Measurements from ENCODE around the gene RPS18.

Gene RPS18

GRCh38 chr6:33295621-33296369 lies 23.9 kb downstream of the RPS18 start:
- Mint-ChIP-seq H3K4me3 (no peak overlapping the region), H3K4me1 (peaks cover 53% of the 10 kb centered on the region)

DNA sequence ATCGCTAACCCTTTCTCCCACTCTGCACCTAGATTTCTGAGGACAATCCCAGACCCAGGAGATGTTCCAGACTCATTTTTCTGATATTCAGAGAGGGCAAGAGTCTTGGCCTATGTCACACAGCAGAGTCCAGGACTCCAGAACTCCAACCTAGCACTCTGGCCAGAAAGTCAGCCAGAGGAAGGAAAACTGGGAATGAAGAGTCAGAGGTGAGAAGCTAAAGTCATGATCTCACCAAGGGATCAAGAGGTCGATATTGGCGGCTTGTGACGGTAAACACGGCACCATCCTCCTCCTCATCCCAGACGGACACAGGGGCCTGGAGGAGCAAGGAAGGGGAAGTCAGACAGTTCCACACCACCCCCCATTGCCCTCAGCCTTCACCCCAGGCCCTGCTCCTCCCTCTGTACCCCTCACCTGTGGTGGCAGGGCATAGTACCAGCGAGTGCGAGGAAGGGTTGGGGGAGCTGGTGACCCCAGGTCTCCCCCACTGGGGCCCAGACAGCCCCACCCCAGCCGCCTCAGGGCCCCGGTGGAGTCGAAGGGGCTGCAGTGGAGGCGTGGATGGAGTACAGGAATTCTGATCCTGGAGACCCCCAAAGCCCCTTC lies 25.0 kb downstream of the RPS18 start:
- peak overlapping the region; percentile 31 to 72 for H3K27ac Mint-ChIP-seq
- no peak for ATAC-seq
- H3K4me1 Mint-ChIP-seq, result peaks cover 49% of the 10 kb centered on the region
- peak overlapping the region; percentile 56 to 100 for H3K4me3 Mint-ChIP-seq
- H3K9me3 Mint-ChIP-seq, result no peaks in the 10 kb centered on the region
- no peaks in the 10 kb centered on the region for H3K27me3 Mint-ChIP-seq
- no peak for DNase-seq

More at GRCh38 chr6:33295621-33296369, 23.9 kb downstream of the RPS18 start:
- peak overlapping the region; percentile 55 to 56 for H3K27ac Mint-ChIP-seq
- H3K9me3 Mint-ChIP-seq, result no peaks in the 10 kb centered on the region
- ATAC-seq (no peak), DNase-seq (no peak)
- no peaks in the 10 kb centered on the region for H3K27me3 Mint-ChIP-seq

DNA sequence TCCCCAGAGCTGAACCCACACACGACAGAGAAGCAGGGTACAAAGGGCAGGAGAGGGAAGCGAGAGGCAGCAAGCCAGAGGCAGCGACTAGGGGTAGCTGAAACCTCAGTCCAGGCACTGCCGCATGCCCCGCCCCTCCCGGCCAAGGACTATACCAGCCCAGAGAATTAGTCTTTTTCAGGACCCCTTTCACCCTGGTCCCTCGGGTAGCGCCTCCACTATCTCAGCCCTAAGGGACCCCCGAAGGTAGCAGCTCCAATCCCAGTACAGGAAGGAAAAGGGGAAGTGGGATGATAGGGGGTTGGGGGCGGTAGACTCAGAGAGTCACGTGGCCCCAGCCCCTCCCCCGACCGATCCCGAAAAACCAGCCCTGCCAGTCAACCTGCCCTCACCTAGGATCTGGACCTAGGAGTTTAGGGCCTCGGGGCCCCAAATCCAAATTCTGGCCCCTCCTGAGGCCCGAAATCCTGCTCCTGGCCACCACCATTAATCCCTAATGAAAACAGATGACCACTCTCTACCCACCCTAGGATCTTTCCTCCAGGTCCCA lies 25.6 kb downstream of the RPS18 start:
- Mint-ChIP-seq H3K27ac (peak overlapping the region in 1 of 2 donors; percentile 72), H3K4me1 (peaks cover 49% of the 10 kb centered on the region), H3K4me3 (peak overlapping the region; percentile 56 to 100), H3K27me3 (no peaks in the 10 kb centered on the region), H3K9me3 (no peaks in the 10 kb centered on the region)
- ATAC-seq (no peak), DNase-seq (no peak)

GRCh38 chr6:33297956-33298772 lies 26.3 kb downstream of the RPS18 start:
- peak overlapping the region; percentile 93 to 100 for H3K4me3 Mint-ChIP-seq
- peaks cover 49% of the 10 kb centered on the region for H3K4me1 Mint-ChIP-seq
- H3K27ac Mint-ChIP-seq, result peak overlapping the region; percentile 89 to 99
- DNase-seq, result peak; percentile 49 to 72
- H3K9me3 Mint-ChIP-seq, result no peaks in the 10 kb centered on the region
- H3K27me3 Mint-ChIP-seq, result no peaks in the 10 kb centered on the region
- ATAC-seq, result peak; percentile 34

DNA sequence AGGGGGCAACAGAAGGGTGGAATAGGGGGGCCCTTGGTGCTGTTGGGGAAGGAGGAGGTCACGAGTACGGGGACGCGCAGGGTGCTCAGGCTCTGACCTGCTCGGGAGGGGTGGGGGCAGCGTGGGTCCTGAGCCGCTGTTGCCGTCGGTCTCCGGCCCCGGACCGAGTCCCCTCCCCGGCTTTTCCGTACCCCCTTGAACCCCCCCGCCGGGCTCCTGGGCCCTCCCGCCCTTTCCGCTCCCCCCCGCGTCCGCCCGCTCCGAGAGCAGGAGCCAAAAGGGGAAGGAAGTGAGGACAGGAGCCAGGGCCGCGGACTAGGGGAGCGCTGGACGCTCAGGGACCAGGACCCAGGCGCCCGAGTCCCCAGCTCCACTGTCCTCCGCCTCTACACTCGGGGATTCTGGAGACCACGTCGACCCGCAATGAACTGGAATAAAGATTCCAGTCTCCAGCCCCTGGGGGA lies 26.9 kb downstream of the RPS18 start, which contains the start of gene RGL2:
TSS of gene RGL2 (minus strand) at position 170 of the 464 bp plus-strand sequence. CDS start 332 bp downstream, outside the sequence.
- peak; percentile 49 for ATAC-seq
- Mint-ChIP-seq H3K27ac (peak within 1 kb of the TSS; percentile 99), H3K9me3 (no peaks in the 10 kb centered on the region), H3K4me1 (peaks cover 53% of the 10 kb centered on the region), H3K27me3 (no peaks in the 10 kb centered on the region), H3K4me3 (peak within 1 kb of the TSS; percentile 93 to 100)
- DNase-seq, result peak; percentile 33 to 69

GRCh38 chr6:33299237-33299944 lies 27.5 kb downstream of the RPS18 start:
- H3K9me3 Mint-ChIP-seq, result no peaks in the 10 kb centered on the region
- peak; percentile 91 for ATAC-seq
- peak overlapping the region; percentile 93 to 100 for H3K4me3 Mint-ChIP-seq
- peak; percentile 92 to 96 for DNase-seq
- H3K27me3 Mint-ChIP-seq, result no peaks in the 10 kb centered on the region
- H3K27ac Mint-ChIP-seq, result peak overlapping the region; percentile 91 to 99
- H3K4me1 Mint-ChIP-seq, result peaks cover 59% of the 10 kb centered on the region

GRCh38 chr6:33301877-33302276 lies 30.0 kb downstream of the RPS18 start:
- Mint-ChIP-seq H3K9me3 (no peaks in the 10 kb centered on the region), H3K27me3 (no peaks in the 10 kb centered on the region), H3K4me3 (no peak overlapping the region), H3K4me1 (peaks cover 69% of the 10 kb centered on the region), H3K27ac (peak overlapping the region in 1 of 2 donors; percentile 57)
- no peak for ATAC-seq
- DNase-seq, result no peak

DNA sequence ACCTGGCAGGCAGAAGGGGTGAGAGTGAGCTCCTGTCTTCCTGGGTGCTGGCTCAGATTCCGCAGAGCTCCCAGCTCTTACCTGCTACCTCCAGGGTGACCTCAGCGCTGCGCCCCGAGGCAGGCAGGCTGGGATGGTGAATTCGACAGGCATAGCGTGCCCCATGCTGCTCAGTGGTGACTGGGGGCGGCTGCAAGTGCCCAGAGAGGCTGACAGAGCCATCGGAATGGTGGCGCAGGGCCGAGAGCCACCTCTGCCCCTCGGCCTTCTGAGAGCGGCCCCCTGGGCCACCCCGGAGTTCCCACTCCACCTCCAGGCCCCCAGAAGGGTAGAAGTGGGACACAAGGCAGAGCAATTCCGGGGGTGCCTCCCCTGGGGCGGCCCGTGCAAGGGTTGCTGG lies 32.3 kb downstream of the RPS18 start:
- Mint-ChIP-seq H3K4me1 (peaks cover 66% of the 10 kb centered on the region), H3K4me3 (peak overlapping the region in 1 of 2 donors; percentile 21), H3K27ac (no peak overlapping the region), H3K9me3 (no peaks in the 10 kb centered on the region), H3K27me3 (no peaks in the 10 kb centered on the region)
- no peak for ATAC-seq
- no peak for DNase-seq

DNA sequence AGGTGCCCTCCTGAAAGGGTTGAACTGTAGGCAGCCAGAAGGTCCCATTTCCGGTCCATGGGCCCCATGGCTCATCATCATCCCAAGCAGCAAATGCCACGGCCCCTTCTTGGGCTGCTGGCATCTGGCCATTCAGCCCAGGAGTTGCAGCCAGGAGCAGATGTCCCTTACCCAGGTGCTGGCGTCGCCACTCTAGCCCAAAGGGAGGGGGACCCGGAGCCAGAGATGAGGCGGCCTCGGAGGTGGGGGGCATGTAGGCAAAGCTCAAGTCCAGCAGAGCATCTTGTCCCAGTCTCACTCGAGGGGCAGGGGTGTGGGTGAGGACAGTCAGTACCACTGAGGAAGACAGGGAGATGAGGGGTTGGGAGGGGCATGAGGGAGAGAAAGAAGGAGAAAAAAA lies 33.2 kb downstream of the RPS18 start:
- no peaks in the 10 kb centered on the region for H3K27me3 Mint-ChIP-seq
- no peak for ATAC-seq
- peak overlapping the region in 1 of 2 donors; percentile 91 for H3K27ac Mint-ChIP-seq
- H3K4me3 Mint-ChIP-seq, result no peak overlapping the region
- DNase-seq, result no peak
- H3K9me3 Mint-ChIP-seq, result no peaks in the 10 kb centered on the region
- peaks cover 57% of the 10 kb centered on the region for H3K4me1 Mint-ChIP-seq

DNA sequence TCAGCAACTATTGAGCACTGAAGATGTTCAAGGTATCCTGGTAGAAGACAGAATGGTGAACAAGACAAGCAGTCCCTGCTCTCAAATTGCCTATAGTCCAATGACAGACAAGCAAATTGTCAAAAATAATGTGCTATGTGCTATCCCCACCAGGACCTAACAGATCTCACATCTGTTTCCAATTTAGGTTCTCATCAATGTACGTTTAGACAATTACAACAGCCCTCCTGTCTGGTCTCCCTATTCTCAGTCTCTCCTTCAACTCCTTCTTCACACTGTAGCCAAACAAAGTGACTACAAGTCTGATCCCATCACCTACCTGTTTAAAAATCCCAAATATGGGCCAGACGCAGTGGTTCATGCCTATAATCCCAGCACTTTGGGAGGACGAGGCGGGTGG lies 34.5 kb downstream of the RPS18 start:
- H3K4me3 Mint-ChIP-seq, result no peak overlapping the region
- no peaks in the 10 kb centered on the region for H3K9me3 Mint-ChIP-seq
- no peaks in the 10 kb centered on the region for H3K27me3 Mint-ChIP-seq
- peaks cover 57% of the 10 kb centered on the region for H3K4me1 Mint-ChIP-seq
- peak overlapping the region; percentile 3 to 69 for H3K27ac Mint-ChIP-seq
- ATAC-seq (no peak), DNase-seq (no peak)

- ATAC-seq (peak; percentile 44), DNase-seq (peak; percentile 55 to 79)
- H3K4me1 Mint-ChIP-seq, result peaks cover 62% of the 10 kb centered on the region
- peak overlapping the region; percentile 95 to 99 for H3K4me3 Mint-ChIP-seq
- no peaks in the 10 kb centered on the region for H3K27me3 Mint-ChIP-seq
- H3K9me3 Mint-ChIP-seq, result no peaks in the 10 kb centered on the region
- peak overlapping the region; percentile 94 to 97 for H3K27ac Mint-ChIP-seq
These were observed 40.7 kb downstream of the RPS18 start for GRCh38 chr6:33312361-33313104.

- Mint-ChIP-seq H3K4me1 (peaks cover 64% of the 10 kb centered on the region), H3K27ac (peak overlapping the region; percentile 94 to 97), H3K9me3 (no peaks in the 10 kb centered on the region), H3K4me3 (peak overlapping the region; percentile 95 to 99), H3K27me3 (no peaks in the 10 kb centered on the region)
- ATAC-seq (peak; percentile 37), DNase-seq (peak; percentile 36 to 66)
These were observed 41.3 kb downstream of the RPS18 start for GRCh38 chr6:33313105-33313708.

DNA sequence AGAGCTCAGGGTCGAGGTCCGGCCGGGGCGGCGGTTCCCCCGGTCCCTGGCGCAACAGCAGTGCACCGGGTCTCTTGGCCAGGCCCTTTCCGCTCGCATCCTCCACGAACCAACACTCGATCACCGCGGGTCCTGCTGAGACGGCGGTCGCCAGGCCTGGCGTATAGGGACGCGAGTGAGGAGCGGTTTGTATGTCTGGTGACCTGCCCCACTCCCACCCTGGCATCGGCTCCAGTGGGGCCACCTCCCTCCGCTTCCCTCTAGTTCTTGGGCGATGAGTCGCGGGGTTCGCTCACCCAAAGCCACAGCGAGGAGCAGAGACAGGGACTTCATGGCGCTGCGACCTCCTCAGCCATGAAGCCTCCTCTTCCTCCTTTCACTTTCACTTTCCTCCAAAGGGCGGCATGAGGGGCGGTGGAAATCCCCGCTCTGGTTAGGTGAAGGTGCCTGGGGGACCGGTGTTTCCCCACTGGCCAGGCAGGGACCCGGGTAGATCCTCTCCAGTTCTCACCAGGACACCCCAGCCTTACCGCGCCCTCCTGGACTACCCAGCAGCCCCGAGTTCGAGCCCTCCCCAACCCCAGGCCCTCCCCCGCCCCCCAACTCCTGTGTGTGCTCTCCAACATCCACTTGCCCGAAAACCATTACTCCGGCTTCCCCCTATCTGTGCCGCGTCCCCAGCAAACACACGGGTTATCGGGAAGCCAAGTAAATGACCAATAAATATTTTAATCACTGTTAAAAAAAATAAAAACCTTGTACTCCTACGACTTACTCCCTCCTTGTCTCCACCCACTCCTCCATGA lies 42.0 kb downstream of the RPS18 start, which contains the start of gene TAPBP:
TSS of gene TAPBP (minus strand) at position 370 of the 806 bp plus-strand sequence. CDS start at position 333, 37 bp downstream.
- Mint-ChIP-seq H3K4me3 (peak within 1 kb of the TSS; percentile 95 to 99), H3K4me1 (peaks cover 64% of the 10 kb centered on the region)
- peak; percentile 82 for ATAC-seq

More for the DNA sequence above, 42.0 kb downstream of the RPS18 start, which contains the start of gene TAPBP:
- peak within 1 kb of the TSS; percentile 94 to 97 for H3K27ac Mint-ChIP-seq
- peak; percentile 85 to 94 for DNase-seq
- no peaks in the 10 kb centered on the region for H3K9me3 Mint-ChIP-seq
- no peaks in the 10 kb centered on the region for H3K27me3 Mint-ChIP-seq

All from stimulated activated naive CD8-positive, alpha-beta T cell treated with anti-CD3 and anti-CD28 coated beads, Interleukin-15, amount 100 ng/mL, for 72 hours (primary cell).